PFSK-1 (cell line): ENCODE results near the gene CLEC3B.

Experiments
- FOXP2 ChIP-seq: optimal IDR thresholded peaks from 2 replicates; pipeline ENCODE3; 2011; ENCODE audit warnings: borderline replicate concordance, control low read depth, inconsistent platforms; ENCODE audit not compliant: insufficient read depth; ENCODE audit errors: extremely low read length, extremely low read depth
- POLR2AphosphoS5 ChIP-seq: IDR thresholded peaks from 2 replicates; pipeline ENCODE4 v1.6.1; 2012; ENCODE audit warnings: low read depth, mild to moderate bottlenecking, control low read depth, low read length, moderate library complexity
- REST ChIP-seq, 2 experiments: IDR thresholded peaks; 2 replicates each; pipeline versions ENCODE4 v1.6.1 to v1.8.0; 2011 to 2012; ENCODE audit warnings: low read depth in 2 of 2, low read length in 2 of 2, control low read depth in 1 of 2, inconsistent platforms in 1 of 2, mild to moderate bottlenecking in 1 of 2, moderate library complexity in 1 of 2; ENCODE audit not compliant: insufficient read depth in 1 of 2
- SIN3A ChIP-seq: IDR thresholded peaks from 2 replicates; pipeline ENCODE4 v1.6.1; 2012; ENCODE audit warnings: mild to moderate bottlenecking, low read length, moderate library complexity, borderline replicate concordance; ENCODE audit not compliant: insufficient read depth
- TAF1 ChIP-seq: IDR thresholded peaks from 2 replicates; pipeline ENCODE4 v1.6.1; 2012; ENCODE audit warnings: low read length, control low read depth, borderline replicate concordance; ENCODE audit not compliant: insufficient read depth

- TF ChIP-seq POLR2AphosphoS5, result no peak
- no peak for TF ChIP-seq SIN3A
- TF ChIP-seq TAF1, result no peak
- TF ChIP-seq REST (IDR thresholded peaks at IDR 0.05; ENCODE audit: insufficient read depth in 1 of 2, low read depth in 2 of 2, low read length in 2 of 2), result no peak
- no peak for TF ChIP-seq FOXP2
These were observed 59.0 kb downstream of the CLEC3B start for GRCh38 chr3:45084820-45085816.
